Measurements from ENCODE around the gene CACNA2D2.
A peak's percentile ranks its signal among the peaks of the same experiment; 100 is the strongest.
"Not testable (repeated sequence)": the region's sequence is repeated elsewhere in the genome, so short reads cannot be mapped to it uniquely, and the experiment has no call there.

CACNA2D2 gene

GRCh38 chr3:50525987-50526386, 22.6 kb upstream of the CACNA2D2 start:
- DNase-seq = peak; percentile 70

- DNase-seq = no peak
These were observed 21.9 kb upstream of the CACNA2D2 start for GRCh38 chr3:50525191-50525910.

- no peak for DNase-seq
These were observed 21.3 kb upstream of the CACNA2D2 start for GRCh38 chr3:50524746-50525145.

GRCh38 chr3:50523279-50523811, 19.9 kb upstream of the CACNA2D2 start:
- DNase-seq = no peak

- no peak for DNase-seq
These were observed 18.1 kb upstream of the CACNA2D2 start for GRCh38 chr3:50521572-50521971.

GRCh38 chr3:50520849-50521248, 17.4 kb upstream of the CACNA2D2 start:
- DNase-seq = no peak

- peak; percentile 73 for DNase-seq
These were observed 16.1 kb upstream of the CACNA2D2 start for GRCh38 chr3:50519471-50520089.

GRCh38 chr3:50518436-50518835, 15.0 kb upstream of the CACNA2D2 start:
- no peak for DNase-seq

- DNase-seq = no peak
These were observed 14.3 kb upstream of the CACNA2D2 start for GRCh38 chr3:50517721-50518206.

- DNase-seq = no peak
These were observed 13.0 kb upstream of the CACNA2D2 start for GRCh38 chr3:50516440-50516871.

- DNase-seq = no peak
These were observed 12.4 kb upstream of the CACNA2D2 start for GRCh38 chr3:50515565-50516439.

- not testable (repeated sequence) for DNase-seq
These were observed 9.5 kb upstream of the CACNA2D2 start for GRCh38 chr3:50512908-50513307.

GRCh38 chr3:50512131-50512530, 8.7 kb upstream of the CACNA2D2 start:
- no peak for DNase-seq

- DNase-seq = no peak
These were observed 6.9 kb upstream of the CACNA2D2 start for GRCh38 chr3:50510325-50510724.

GRCh38 chr3:50509715-50510114, 6.3 kb upstream of the CACNA2D2 start:
- DNase-seq = no peak

GRCh38 chr3:50508821-50509220, 5.4 kb upstream of the CACNA2D2 start:
- DNase-seq = no peak

GRCh38 chr3:50506169-50506568, 2.7 kb upstream of the CACNA2D2 start:
- DNase-seq = no peak

- DNase-seq = no peak
These were observed 1.2 kb upstream of the CACNA2D2 start for GRCh38 chr3:50504681-50505080.

- DNase-seq = no peak
These were observed 630 bp downstream of the CACNA2D2 start for GRCh38 chr3:50502584-50503423.

GRCh38 chr3:50502225-50502583, 1.2 kb downstream of the CACNA2D2 start:
- DNase-seq = no peak

- DNase-seq = no peak
These were observed 7.6 kb downstream of the CACNA2D2 start for GRCh38 chr3:50495609-50496423.
